ENCODE results near the gene RSPH4A.

- no peak for TF ChIP-seq CTCF (IDR thresholded peaks at IDR 0.05; ENCODE audit: control extremely low read depth in 1 of 3, insufficient read depth in 1 of 3, low read depth in 1 of 3, low read length in 3 of 3)
- TF ChIP-seq, protein P1, sequence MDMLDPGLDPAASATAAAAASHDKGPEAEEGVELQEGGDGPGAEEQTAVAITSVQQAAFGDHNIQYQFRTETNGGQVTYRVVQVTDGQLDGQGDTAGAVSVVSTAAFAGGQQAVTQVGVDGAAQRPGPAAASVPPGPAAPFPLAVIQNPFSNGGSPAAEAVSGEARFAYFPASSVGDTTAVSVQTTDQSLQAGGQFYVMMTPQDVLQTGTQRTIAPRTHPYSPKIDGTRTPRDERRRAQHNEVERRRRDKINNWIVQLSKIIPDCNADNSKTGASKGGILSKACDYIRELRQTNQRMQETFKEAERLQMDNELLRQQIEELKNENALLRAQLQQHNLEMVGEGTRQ (IDR thresholded peaks at IDR 0.05; ENCODE audit: low read length) = no peak
- TF ChIP-seq RFX5 (IDR thresholded peaks at IDR 0.05; ENCODE audit: borderline replicate concordance, low read depth, low read length) = no peak
- TF ChIP-seq RXRA (IDR thresholded peaks at IDR 0.05; ENCODE audit: insufficient read depth, low read depth, low read length) = no peak
- TF ChIP-seq NANOG (IDR thresholded peaks at IDR 0.05; ENCODE audit: insufficient read depth, low read depth, low read length, poor library complexity, severe bottlenecking) = no peak
- TF ChIP-seq KDM5A (IDR thresholded peaks at IDR 0.05; ENCODE audit: low read length) = no peak
- TF ChIP-seq POLR2AphosphoS5 (IDR thresholded peaks at IDR 0.05; ENCODE audit: low read depth, low read length) = no peak
Measured at GRCh38 chr6:116586276-116586675, 30.0 kb upstream of the RSPH4A start.

Data from H1 (cell line).